HG02870 (cell line): Measurements from ENCODE around the gene PLK2.
A peak's percentile ranks its signal among the peaks of the same experiment; 100 is the strongest.

Source experiments
- ATAC-seq: cut with Tn5 transposase; IDR thresholded peaks from one replicate; pipeline ENCODE4 v1.9.1; 2021; ENCODE audit warnings: mild to moderate bottlenecking, moderate library complexity; ENCODE audit not compliant: unreplicated experiment

The PLK2 gene

GRCh38 chr5:58481066-58481676 is 21.3 kb upstream of the PLK2 start:
- ATAC-seq: no peak

GRCh38 chr5:58477760-58478376 is 18.0 kb upstream of the PLK2 start:
- no peak for ATAC-seq

GRCh38 chr5:58475404-58475803 is 15.5 kb upstream of the PLK2 start:
- no peak for ATAC-seq

GRCh38 chr5:58469896-58470295 is 10.0 kb upstream of the PLK2 start:
- ATAC-seq: no peak

- ATAC-seq: peak; percentile 100
Measured at GRCh38 chr5:58466939-58467338, 7.1 kb upstream of the PLK2 start.

GRCh38 chr5:58462623-58463230 is 2.8 kb upstream of the PLK2 start:
- no peak for ATAC-seq

GRCh38 chr5:58462154-58462553 is 2.3 kb upstream of the PLK2 start:
- no peak for ATAC-seq

GRCh38 chr5:58460732-58461286 is 923 bp upstream of the PLK2 start:
- peak; percentile 86 for ATAC-seq

GRCh38 chr5:58459146-58460001 is 512 bp downstream of the PLK2 start:
- no peak for ATAC-seq

GRCh38 chr5:58458743-58459145 is 1.1 kb downstream of the PLK2 start:
- ATAC-seq: no peak

- ATAC-seq: no peak
Measured at GRCh38 chr5:58458141-58458742, 1.6 kb downstream of the PLK2 start.

- no peak for ATAC-seq
Measured at GRCh38 chr5:58457050-58457449, 2.8 kb downstream of the PLK2 start.

GRCh38 chr5:58456486-58456885 is 3.4 kb downstream of the PLK2 start:
- ATAC-seq: no peak

GRCh38 chr5:58456026-58456425 is 3.9 kb downstream of the PLK2 start:
- no peak for ATAC-seq

- ATAC-seq: no peak
Measured at GRCh38 chr5:58455480-58455879, 4.4 kb downstream of the PLK2 start.

GRCh38 chr5:58455066-58455465 is 4.8 kb downstream of the PLK2 start:
- ATAC-seq: no peak

- no peak for ATAC-seq
Measured at GRCh38 chr5:58454025-58454424, 5.9 kb downstream of the PLK2 start.

- ATAC-seq: no peak
Measured at GRCh38 chr5:58453306-58453705, 6.6 kb downstream of the PLK2 start.

GRCh38 chr5:58452566-58453258 is 7.2 kb downstream of the PLK2 start:
- ATAC-seq: no peak
